Forelimb muscle (tissue), 1 donor: ENCODE data around the gene ZNF592. TPM values are rescaled to one million over a fixed set of nuclear protein-coding genes. Genes with fewer than 3 reads are reported as not detected.
"Not testable (repeated sequence)": the region's sequence is repeated elsewhere in the genome, so short reads cannot be mapped to it uniquely, and the experiment has no call there.

ENCODE experiments used
- DNase-seq: peaks from one replicate; pipeline ENCODE4 v3.0.0-alpha.2; 2013; ENCODE audit warnings: low read depth
- polyA plus RNA-seq: library from polyadenylated mRNA; unstranded; fragments of 120-200 nt; gene quantifications from one replicate; pipeline ENCODE4 v1.2.1, GENCODE V29; 2013; ENCODE audit not compliant: insufficient read length

Gene ZNF592
- polyA plus RNA-seq, result 22.2 TPM

- no peak for DNase-seq
Observed at GRCh38 chr15:84748274-84749110, at the start of gene ZNF592. ZNF592 (plus strand) TSS chr15:84748592; CDS start chr15:84782676, 34,084 bp downstream.

GRCh38 chr15:84699538-84700191 is 48.7 kb upstream of the ZNF592 start:
- DNase-seq, result no peak

GRCh38 chr15:84702961-84703482 is 45.4 kb upstream of the ZNF592 start:
- no peak for DNase-seq

GRCh38 chr15:84703808-84704207 is 44.6 kb upstream of the ZNF592 start:
- DNase-seq, result no peak

GRCh38 chr15:84714372-84714771 is 34.0 kb upstream of the ZNF592 start:
- no peak for DNase-seq

- no peak for DNase-seq
Observed at GRCh38 chr15:84714821-84715220, 33.6 kb upstream of the ZNF592 start.

GRCh38 chr15:84715441-84716035 is 32.9 kb upstream of the ZNF592 start:
- no peak for DNase-seq

GRCh38 chr15:84716036-84716732 is 32.2 kb upstream of the ZNF592 start, which contains the start of gene SEC11A:
SEC11A (minus strand) TSS chr15:84716139; CDS start chr15:84716075, 64 bp downstream.
- peak; percentile 73 for DNase-seq

GRCh38 chr15:84721371-84721770 is 27.0 kb upstream of the ZNF592 start:
- DNase-seq, result no peak

GRCh38 chr15:84722628-84723027 is 25.8 kb upstream of the ZNF592 start:
- DNase-seq, result no peak

- no peak for DNase-seq
Observed at GRCh38 chr15:84725001-84725491, 23.3 kb upstream of the ZNF592 start.

GRCh38 chr15:84727429-84727828 is 21.0 kb upstream of the ZNF592 start:
- DNase-seq, result no peak

GRCh38 chr15:84731774-84732173 is 16.6 kb upstream of the ZNF592 start:
- DNase-seq, result no peak

GRCh38 chr15:84734794-84735479 is 13.5 kb upstream of the ZNF592 start:
- no peak for DNase-seq

- not testable (repeated sequence) for DNase-seq
Observed at GRCh38 chr15:84735480-84736061, 12.8 kb upstream of the ZNF592 start.

GRCh38 chr15:84736375-84736774 is 12.0 kb upstream of the ZNF592 start:
- no peak for DNase-seq

GRCh38 chr15:84737005-84737404 is 11.4 kb upstream of the ZNF592 start:
- DNase-seq, result no peak

GRCh38 chr15:84740691-84741090 is 7.7 kb upstream of the ZNF592 start:
- no peak for DNase-seq

- DNase-seq, result no peak
Observed at GRCh38 chr15:84741121-84741520, 7.3 kb upstream of the ZNF592 start.
